Right kidney (tissue), 1 donor: ENCODE data around the gene GPR63.

ENCODE experiments used
- DNase-seq: peaks from one replicate; pipeline ENCODE4 v3.0.0-alpha.2; 2016

The GPR63 gene

GRCh38 chr6:96760153-96760687 is 77.1 kb downstream of the GPR63 start:
- DNase-seq: no peak

GRCh38 chr6:96755096-96755495 is 82.2 kb downstream of the GPR63 start:
- DNase-seq: no peak

- no peak for DNase-seq
Observed at GRCh38 chr6:96749891-96750290, 87.4 kb downstream of the GPR63 start.
